ENCODE measurements around the gene ARHGDIB. TPM values are rescaled to one million over a fixed set of nuclear protein-coding genes. Genes with fewer than 3 reads are reported as not detected.

ARHGDIB gene
- total RNA-seq, 1 experiment from 2014 or later, result 4.3 TPM

- no TSS peak for BruUV-seq (replicated peaks)
- no peak overlapping the region for H3K4me3 ChIP-seq (replicated peaks in 1 of 2; ENCODE audit: low read depth in 1 of 2, low read length in 2 of 2)
- POLR2A ChIA-PET, result no interaction called here
- CTCF ChIA-PET, result no interaction called here
- no peak overlapping the region for H3K9ac ChIP-seq (ENCODE audit: low read length)
- no peaks in the 10 kb centered on the region for H4K20me1 ChIP-seq (ENCODE audit: insufficient read depth)
- H3K27me3 ChIP-seq (ENCODE audit: insufficient read depth, low read length), result no peaks in the 10 kb centered on the region
- H3K36me3 ChIP-seq (ENCODE audit: control insufficient read depth in 1 of 2, insufficient read depth in 2 of 2, low read length in 2 of 2), result no peaks in the 10 kb centered on the region
- no peaks in the 10 kb centered on the region for H3K9me2 ChIP-seq (ENCODE audit: insufficient read depth)
- no peak overlapping the region for H3K4me2 ChIP-seq (ENCODE audit: low read length)
- TF ChIP-seq, protein P1, sequence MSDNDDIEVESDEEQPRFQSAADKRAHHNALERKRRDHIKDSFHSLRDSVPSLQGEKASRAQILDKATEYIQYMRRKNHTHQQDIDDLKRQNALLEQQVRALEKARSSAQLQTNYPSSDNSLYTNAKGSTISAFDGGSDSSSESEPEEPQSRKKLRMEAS (IDR thresholded peaks at IDR 0.05), result no peak
- no peak for TF ChIP-seq ZBTB33 (IDR thresholded peaks at IDR 0.05; ENCODE audit: extremely low read depth, insufficient replicate concordance, low read length)
- no peak for TF ChIP-seq SRF (IDR thresholded peaks at IDR 0.05; ENCODE audit: low read depth)
- no peak for TF ChIP-seq POLR2AphosphoS5 (IDR thresholded peaks at IDR 0.05; ENCODE audit: low read depth, low read length)
- TF ChIP-seq POLR2A (IDR thresholded peaks at IDR 0.05; ENCODE audit: borderline replicate concordance, extremely low read depth, insufficient read depth, insufficient read length), result no peak
- no peak for TF ChIP-seq CBX3 (IDR thresholded peaks at IDR 0.05; ENCODE audit: low read depth)
- TF ChIP-seq SIN3A (IDR thresholded peaks at IDR 0.05; ENCODE audit: low read depth), result no peak
- TF ChIP-seq ELF1 (IDR thresholded peaks at IDR 0.05; ENCODE audit: borderline replicate concordance, low read depth), result no peak
- TF ChIP-seq ZFX (IDR thresholded peaks at IDR 0.05), result no peak
- TF ChIP-seq EZH2 (IDR thresholded peaks at IDR 0.05), result no peak
- H3K4me1 ChIP-seq (ENCODE audit: control insufficient read depth in 1 of 2, insufficient read depth in 2 of 2, low read length in 2 of 2), result no peaks in the 10 kb centered on the region
- H3K79me2 ChIP-seq (ENCODE audit: insufficient read depth, low read length), result no peaks in the 10 kb centered on the region
- no peak overlapping the region for H3K27ac ChIP-seq (ENCODE audit: low read depth, low read length)
- no peak for ATAC-seq
- RAD21 ChIA-PET (ENCODE audit: low non-redundant PET in 1 of 2, low total read pairs in 2 of 2, uncharacterized antibody in 2 of 2, unreplicated experiment in 2 of 2), result no interaction called here
- H2AFZ ChIP-seq (ENCODE audit: low read depth, low read length, poor library complexity, severe bottlenecking), result no peak overlapping the region
- H3K9me3 ChIP-seq (ENCODE audit: control insufficient read depth in 1 of 2, insufficient read depth in 1 of 2, low read depth in 1 of 2, low read length in 2 of 2), result no peaks in the 10 kb centered on the region
- intact Hi-C loops (cut with micrococcal nuclease), result no loop called here
- no peak for DNase-seq (ENCODE audit: low read depth, low spot score)
These were observed 26.6 kb upstream of the ARHGDIB start for GRCh38 chr12:14988035-14988434.

DNA sequence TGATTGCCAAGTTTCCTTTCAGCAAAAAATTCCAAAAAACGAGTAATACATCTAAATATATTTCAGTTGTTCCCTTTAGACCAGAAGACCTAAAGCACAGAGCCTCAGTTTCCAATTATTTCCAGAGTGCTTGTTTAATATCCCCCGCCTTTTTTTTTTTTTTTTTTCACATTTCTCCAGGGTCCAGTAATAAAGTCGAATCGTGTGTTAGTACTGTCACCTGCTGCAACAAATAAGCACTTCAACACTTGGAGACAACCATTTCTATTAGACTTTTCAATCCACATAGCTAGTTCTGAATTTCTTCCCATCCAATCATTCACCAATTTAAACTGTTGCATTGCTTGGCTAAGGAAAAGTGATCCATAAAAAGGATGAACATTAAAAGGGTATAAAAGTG is 25.0 kb upstream of the ARHGDIB start:
- no peak overlapping the region for H3K4me2 ChIP-seq (ENCODE audit: low read length)
- H3K36me3 ChIP-seq (ENCODE audit: control insufficient read depth in 1 of 2, insufficient read depth in 2 of 2, low read length in 2 of 2), result no peaks in the 10 kb centered on the region
- H3K27ac ChIP-seq (ENCODE audit: low read depth, low read length), result no peak overlapping the region
- CTCF ChIA-PET, result no interaction called here
- TF ChIP-seq CTCF (IDR thresholded peaks at IDR 0.05 in 2 of 3, conservative IDR thresholded peaks at IDR 0.05 in 1 of 3; ENCODE audit: borderline replicate concordance in 1 of 3, insufficient read depth in 1 of 3, low read depth in 2 of 3, low read length in 2 of 3), result peak in 2 of 3 experiments; percentile 10 to 14; a peak in 1 of 6 replicates
- TF ChIP-seq RAD21 (IDR thresholded peaks at IDR 0.05; ENCODE audit: low read depth), result peak; percentile 45
- TF ChIP-seq EZH2 (IDR thresholded peaks at IDR 0.05), result no peak
- no peak for TF ChIP-seq JUND (IDR thresholded peaks at IDR 0.05)
- TF ChIP-seq TCF7L2 (IDR thresholded peaks at IDR 0.05; ENCODE audit: borderline replicate concordance, extremely low read depth, insufficient read depth, insufficient read length), result no peak
- TF ChIP-seq FOSL1 (IDR thresholded peaks at IDR 0.05; ENCODE audit: low read depth), result no peak
- H3K79me2 ChIP-seq (ENCODE audit: insufficient read depth, low read length), result no peaks in the 10 kb centered on the region
- H4K20me1 ChIP-seq (ENCODE audit: insufficient read depth), result no peaks in the 10 kb centered on the region
- no peaks in the 10 kb centered on the region for H3K4me1 ChIP-seq (ENCODE audit: control insufficient read depth in 1 of 2, insufficient read depth in 2 of 2, low read length in 2 of 2)
- H3K4me3 ChIP-seq (replicated peaks in 1 of 2; ENCODE audit: low read depth in 1 of 2, low read length in 2 of 2), result no peak overlapping the region
- no TSS peak for BruUV-seq (replicated peaks)
- no peaks in the 10 kb centered on the region for H3K9me2 ChIP-seq (ENCODE audit: insufficient read depth)
- RAD21 ChIA-PET (ENCODE audit: low non-redundant PET in 1 of 2, low total read pairs in 2 of 2, uncharacterized antibody in 2 of 2, unreplicated experiment in 2 of 2), result no interaction called here
- H3K9me3 ChIP-seq (ENCODE audit: control insufficient read depth in 1 of 2, insufficient read depth in 1 of 2, low read depth in 1 of 2, low read length in 2 of 2), result no peaks in the 10 kb centered on the region
- no peak overlapping the region for H3K9ac ChIP-seq (ENCODE audit: low read length)
- POLR2A ChIA-PET, result no interaction called here
- intact Hi-C loops (cut with micrococcal nuclease), result no loop called here
- H3K27me3 ChIP-seq (ENCODE audit: insufficient read depth, low read length), result no peaks in the 10 kb centered on the region
- no peak for DNase-seq (ENCODE audit: low read depth, low spot score)
- no peak overlapping the region for H2AFZ ChIP-seq (ENCODE audit: low read depth, low read length, poor library complexity, severe bottlenecking)
- no peak for ATAC-seq
